Left hindlimb (tissue), 1 donor: ENCODE data around the gene SULT1C2.

ENCODE experiments used
- DNase-seq: peaks from one replicate; pipeline ENCODE4 v3.0.0-alpha.2; 2018

SULT1C2 gene

GRCh38 chr2:108297436-108298141, 8.9 kb downstream of the SULT1C2 start:
- no peak for DNase-seq

GRCh38 chr2:108301558-108301957, 12.9 kb downstream of the SULT1C2 start:
- DNase-seq: no peak

GRCh38 chr2:108304975-108305374, 16.3 kb downstream of the SULT1C2 start:
- DNase-seq: no peak

DNA sequence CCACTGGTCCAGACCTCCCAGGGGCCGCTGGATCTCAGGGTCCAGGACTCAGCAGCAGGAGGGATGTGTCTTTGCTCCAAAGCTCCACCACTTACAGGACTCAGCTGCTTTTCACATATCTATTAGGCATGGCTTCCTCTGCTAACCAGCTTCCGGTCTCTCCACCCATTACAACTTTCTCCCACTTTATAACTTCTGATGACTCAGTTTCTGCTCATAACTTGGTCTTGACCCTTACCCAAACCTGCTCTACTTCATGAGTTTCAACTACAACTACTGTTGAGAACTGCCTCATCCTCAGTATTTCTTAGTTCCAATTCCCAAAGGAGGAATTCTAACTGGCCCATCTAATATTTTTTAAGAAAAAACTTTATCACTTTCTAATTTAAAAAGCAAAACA, 17.2 kb downstream of the SULT1C2 start:
- DNase-seq: no peak

- no peak for DNase-seq
Observed at GRCh38 chr2:108309903-108310302, 21.2 kb downstream of the SULT1C2 start.

DNA sequence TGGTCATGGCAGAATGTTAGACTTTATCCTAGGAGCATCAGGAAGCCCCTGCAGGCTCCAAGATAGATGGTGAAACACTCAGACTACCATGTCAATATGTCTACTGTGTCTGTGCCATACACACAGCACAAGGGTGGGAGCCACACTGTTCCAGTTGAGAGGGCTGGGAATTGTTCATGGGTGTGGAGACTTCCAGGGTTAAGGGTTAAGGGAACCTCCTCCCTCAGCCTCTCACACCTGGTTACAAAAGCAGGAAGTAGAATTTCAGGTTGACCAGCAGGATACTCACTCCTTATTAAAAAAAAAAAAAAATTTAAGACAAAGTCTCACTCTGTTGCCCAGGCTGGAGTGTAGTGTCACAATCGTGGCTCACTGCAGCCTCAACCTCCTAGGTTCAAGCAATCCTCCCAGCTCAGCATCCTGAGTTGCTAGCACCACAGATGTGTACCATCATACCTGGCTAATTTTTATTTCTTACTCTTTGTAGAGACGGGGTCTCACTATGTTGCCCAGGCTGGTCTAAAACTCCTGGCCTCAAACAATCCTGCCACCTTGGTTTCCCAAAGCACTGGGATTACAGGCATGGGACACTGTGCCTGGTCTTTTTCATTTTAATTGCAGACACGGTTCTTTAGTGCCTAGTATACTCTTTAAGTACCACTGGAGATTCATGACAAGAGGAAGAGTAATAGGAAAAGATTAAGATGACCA, 26.0 kb downstream of the SULT1C2 start:
- no peak for DNase-seq

GRCh38 chr2:108315444-108315934, 26.8 kb downstream of the SULT1C2 start:
- DNase-seq: no peak

- DNase-seq: no peak
Observed at GRCh38 chr2:108316033-108316432, 27.3 kb downstream of the SULT1C2 start.

DNA sequence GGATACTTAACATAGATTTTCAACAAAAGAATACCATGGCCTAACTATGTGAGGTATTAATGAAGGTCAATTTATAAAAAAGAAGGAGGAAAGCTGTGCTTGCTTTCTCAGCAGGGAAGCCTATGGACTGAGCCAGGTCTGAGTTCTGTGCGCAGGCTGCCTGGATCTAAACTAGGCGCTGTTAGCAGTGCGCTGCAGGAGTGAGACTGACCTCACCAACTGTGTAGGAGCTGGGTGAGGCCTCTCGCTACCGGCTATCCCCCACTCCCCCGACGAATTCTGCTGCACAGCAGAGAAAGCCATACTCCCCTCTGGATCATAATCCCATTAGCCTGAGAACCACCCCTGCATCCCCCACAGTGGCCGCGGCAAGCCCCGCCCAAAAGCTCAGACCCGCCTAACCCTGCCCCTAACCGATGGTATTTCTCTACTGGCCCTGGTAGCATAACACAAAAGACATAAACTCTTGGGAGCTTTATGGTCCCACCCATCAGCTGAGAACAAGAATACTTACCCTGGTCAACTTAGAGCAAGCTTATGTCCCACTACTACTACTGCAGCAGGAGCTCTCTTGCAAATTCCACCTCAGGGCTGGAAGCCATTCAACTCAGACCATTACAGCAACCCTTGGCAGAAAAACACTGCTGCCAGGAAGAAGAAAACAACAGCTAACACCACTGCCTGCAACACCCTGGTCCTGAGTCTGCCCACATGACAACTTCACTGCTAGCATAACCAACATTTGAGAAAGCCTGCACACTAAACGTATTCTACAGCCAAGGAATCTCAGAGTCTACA, 28.0 kb downstream of the SULT1C2 start:
- no peak for DNase-seq

- DNase-seq: no peak
Observed at GRCh38 chr2:108320326-108320922, 31.7 kb downstream of the SULT1C2 start.

DNA sequence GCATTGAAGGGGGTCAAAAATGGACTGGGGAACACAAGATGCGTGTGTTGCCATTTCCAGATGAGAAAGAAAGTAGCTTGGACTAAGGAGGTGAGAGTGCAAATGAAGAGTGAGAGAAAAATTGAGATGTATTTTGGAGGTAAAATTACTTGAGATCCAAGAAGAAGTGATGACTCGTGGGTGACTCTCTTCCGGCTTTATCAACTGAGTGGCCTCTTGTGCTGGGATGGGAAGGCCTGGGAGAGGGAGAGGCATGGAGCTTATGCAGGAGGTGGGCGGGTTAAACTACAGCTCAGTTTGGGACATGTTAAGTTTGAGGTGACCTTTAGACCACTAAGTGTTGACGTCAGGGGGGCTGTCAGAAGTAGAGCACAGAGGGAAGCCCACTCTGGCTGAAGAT, 34.9 kb downstream of the SULT1C2 start:
- DNase-seq: no peak

DNA sequence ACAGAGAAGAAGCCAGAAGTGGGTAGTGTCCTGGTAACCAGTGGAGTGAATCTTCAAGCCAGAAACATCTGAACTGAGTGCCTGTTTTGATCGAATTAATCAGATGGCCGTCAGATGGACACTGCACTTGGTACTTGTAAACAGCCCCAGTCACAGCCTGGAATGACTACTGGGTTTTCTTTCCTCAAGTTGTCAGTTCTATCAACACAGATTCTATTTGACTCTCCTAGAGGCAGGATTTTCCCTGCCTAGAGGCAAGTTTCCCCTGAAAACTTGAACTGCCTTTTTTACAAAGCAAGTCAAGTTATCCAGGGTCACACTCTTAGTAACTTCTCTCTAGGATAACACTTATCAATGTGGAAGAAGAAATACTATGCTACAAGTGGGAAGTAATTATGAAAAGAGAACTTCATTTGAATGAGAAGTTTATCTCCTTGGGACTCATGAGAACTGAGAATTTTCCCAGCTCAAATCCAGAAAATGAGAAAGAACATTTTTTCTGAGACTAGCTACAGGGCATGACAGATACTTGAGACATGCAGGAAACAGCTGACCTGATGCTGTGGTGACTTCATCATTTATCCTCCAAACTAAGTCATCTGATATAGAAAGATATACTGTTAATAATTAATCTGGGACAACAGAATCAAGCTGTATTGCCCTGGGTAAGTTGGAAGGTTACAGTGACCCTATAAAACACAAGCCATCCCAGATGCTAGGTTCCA, 36.0 kb downstream of the SULT1C2 start:
- no peak for DNase-seq

DNA sequence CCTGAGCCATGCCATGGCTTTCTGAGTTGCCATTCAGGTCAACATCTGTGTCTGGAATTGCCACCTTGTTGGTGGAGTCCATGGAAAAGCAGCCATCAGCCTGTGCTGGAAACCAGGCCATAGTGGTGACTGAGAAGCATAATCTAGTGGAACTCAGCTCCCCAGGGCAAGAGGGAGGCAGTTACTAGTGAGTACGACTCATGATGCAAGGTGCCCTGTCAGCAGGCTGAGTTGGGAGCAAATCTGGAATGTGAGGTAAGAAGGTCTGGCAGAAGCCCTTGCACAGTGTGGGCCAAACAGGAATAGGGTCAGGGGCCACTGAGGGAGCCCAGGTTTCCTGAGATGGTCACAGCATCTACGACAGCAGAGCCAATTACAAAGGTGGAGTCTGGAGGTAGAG, 37.1 kb downstream of the SULT1C2 start:
- no peak for DNase-seq

GRCh38 chr2:108329771-108330170, 41.1 kb downstream of the SULT1C2 start:
- no peak for DNase-seq

- DNase-seq: no peak
Observed at GRCh38 chr2:108330979-108331378, 42.3 kb downstream of the SULT1C2 start.

GRCh38 chr2:108345951-108346350, 57.3 kb downstream of the SULT1C2 start:
- no peak for DNase-seq

DNA sequence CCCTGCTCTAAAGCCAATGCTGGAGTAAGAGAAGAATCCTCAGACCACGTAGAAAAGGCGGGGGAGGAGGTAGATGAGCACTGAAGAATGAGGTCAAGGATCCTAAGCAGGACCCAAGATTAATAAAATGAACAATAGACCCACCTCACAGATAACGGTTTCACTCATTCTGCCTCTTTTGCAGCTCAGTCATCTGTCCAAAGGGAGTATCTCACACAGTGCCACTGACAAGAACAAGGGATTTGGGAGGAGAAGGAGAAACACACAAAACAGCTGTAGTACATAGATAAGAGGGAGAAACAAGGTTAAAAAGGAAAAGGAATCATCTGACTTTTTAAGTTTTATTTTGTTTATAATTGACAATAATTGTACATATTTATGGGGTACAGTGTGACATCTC, 58.1 kb downstream of the SULT1C2 start:
- no peak for DNase-seq

DNA sequence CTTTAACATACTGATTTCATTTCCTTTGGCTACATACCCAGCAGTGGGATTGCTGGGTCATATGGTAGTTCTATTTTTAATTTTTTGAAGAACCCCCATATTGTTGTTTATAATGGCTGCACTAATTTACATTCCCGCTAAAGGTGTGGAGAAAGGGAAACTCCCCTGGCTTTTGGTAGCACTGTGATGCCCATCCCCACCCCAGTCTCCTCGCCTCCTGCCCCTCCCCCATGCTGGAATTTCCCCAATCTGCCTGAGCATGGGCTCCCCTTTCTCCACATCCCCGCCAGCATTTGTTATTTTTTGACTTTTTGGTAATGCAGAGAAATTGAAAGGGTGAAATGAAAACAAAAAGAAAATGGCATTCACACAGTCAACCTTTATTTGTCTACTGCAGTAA, 59.1 kb downstream of the SULT1C2 start:
- DNase-seq: no peak

DNA sequence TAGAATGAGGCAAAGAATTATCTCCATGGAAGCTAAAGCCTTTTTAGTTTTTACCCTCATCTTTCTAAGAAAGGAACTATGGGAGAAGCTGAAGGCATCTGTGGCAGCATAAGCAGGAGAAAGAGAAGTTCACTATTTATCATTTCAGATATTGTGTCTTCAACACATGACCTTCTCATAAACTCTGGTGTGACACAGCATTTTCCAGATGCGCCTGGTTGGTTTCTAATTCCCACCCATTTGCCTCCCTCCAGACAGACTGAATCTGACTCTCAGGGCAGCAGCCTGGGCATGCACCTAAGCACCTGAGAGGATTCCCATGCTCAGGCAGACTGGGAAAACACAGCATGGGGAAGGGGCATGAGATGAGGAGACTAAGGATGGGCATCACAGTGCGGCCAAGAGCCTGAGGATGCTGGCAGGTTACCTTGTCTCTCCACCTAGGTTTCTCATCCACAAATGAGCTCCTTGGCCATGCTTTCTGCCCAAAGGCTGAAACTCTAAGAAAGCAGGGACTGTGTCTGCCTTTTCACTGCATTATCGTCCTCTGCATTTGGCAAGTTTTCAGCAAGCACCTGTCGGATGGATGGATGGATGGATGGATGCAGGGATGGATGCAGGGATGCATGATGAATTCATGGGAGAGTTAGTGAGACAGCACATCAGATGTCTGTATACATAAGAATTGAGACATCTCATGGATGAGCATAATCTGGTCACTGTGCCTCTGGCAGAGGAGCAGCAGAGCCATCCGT, 60.3 kb downstream of the SULT1C2 start:
- DNase-seq: no peak

- no peak for DNase-seq
Observed at GRCh38 chr2:108349571-108349928, 60.9 kb downstream of the SULT1C2 start.

GRCh38 chr2:108351889-108352288, 63.2 kb downstream of the SULT1C2 start:
- DNase-seq: no peak

- DNase-seq: no peak
Observed at GRCh38 chr2:108354136-108354535, 65.4 kb downstream of the SULT1C2 start.
